Neuronal stem cell (in vitro differentiated cells): Measurements from ENCODE around the gene HNRNPA2B1.
"Not testable (repeated sequence)": the region's sequence is repeated elsewhere in the genome, so short reads cannot be mapped to it uniquely, and the experiment has no call there.

Experiments used
- DNase-seq: peaks from one replicate; pipeline ENCODE4 v3.0.0-alpha.2; 2013; ENCODE audit warnings: low spot score
- H2AFZ ChIP-seq: one replicate; pipeline ENCODE4 v1.6.1; 2013; ENCODE audit warnings: mild to moderate bottlenecking, low read length, inconsistent platforms
- H2AK5ac ChIP-seq: 2 replicates; pipeline ENCODE4 v1.6.1; 2013; ENCODE audit warnings: low read depth, mild to moderate bottlenecking, inconsistent platforms, low read length, moderate library complexity, mixed read lengths
- H2BK120ac ChIP-seq: 2 replicates; pipeline ENCODE4 v1.6.1; 2013; ENCODE audit warnings: low read depth, mild to moderate bottlenecking, inconsistent platforms, low read length, moderate library complexity, mixed read lengths
- H2BK12ac ChIP-seq: one replicate; pipeline ENCODE4 v1.6.1; 2013; ENCODE audit warnings: low read length, inconsistent platforms
- H2BK15ac ChIP-seq: 2 replicates; pipeline ENCODE4 v1.6.1; 2013; ENCODE audit warnings: mild to moderate bottlenecking, low read length, inconsistent platforms, mixed read lengths
- H2BK5ac ChIP-seq: one replicate; pipeline ENCODE4 v1.6.1; 2013; ENCODE audit warnings: inconsistent platforms, mild to moderate bottlenecking, low read length, moderate library complexity
- H3K14ac ChIP-seq: one replicate; pipeline ENCODE4 v1.6.1; 2013; ENCODE audit warnings: low read length, inconsistent platforms
- H3K18ac ChIP-seq: 2 replicates; pipeline ENCODE4 v1.6.1; 2013; ENCODE audit warnings: low read length, inconsistent platforms
- H3K23ac ChIP-seq: 2 replicates; pipeline ENCODE4 v1.6.1; 2013; ENCODE audit warnings: low read depth, mild to moderate bottlenecking, mixed read lengths, low read length, inconsistent platforms; ENCODE audit not compliant: poor library complexity
- H3K27ac ChIP-seq: replicated peaks from 3 replicates; pipeline ENCODE4 v1.5.1; 2013; ENCODE audit warnings: low read length, inconsistent platforms
- H3K27me3 ChIP-seq, 3 experiments: 2 replicates each; pipeline ENCODE4 v1.6.1; 2013; ENCODE audit warnings: low read length in 3 of 3, mild to moderate bottlenecking in 2 of 3, inconsistent platforms in 1 of 3, low read depth in 1 of 3, mixed read lengths in 1 of 3, moderate library complexity in 1 of 3; ENCODE audit not compliant: control insufficient read depth in 3 of 3, insufficient read depth in 3 of 3
- H3K36me3 ChIP-seq, 2 donors: replicated peaks in 1 of 2; 2 replicates each; pipeline ENCODE4 v1.6.1; 2013; ENCODE audit warnings: low read length in 2 of 2; ENCODE audit not compliant: control insufficient read depth in 2 of 2, insufficient read depth in 2 of 2
- H3K4ac ChIP-seq: 2 replicates; pipeline ENCODE4 v1.6.1; 2013; ENCODE audit warnings: inconsistent platforms, mild to moderate bottlenecking, low read length, moderate library complexity
- H3K4me1 ChIP-seq, 2 donors: 1 replicate in 1 of 2; 2 replicates in 1 of 2; pipeline ENCODE4 v1.6.1; 2013; ENCODE audit warnings: low read length in 2 of 2, low read depth in 1 of 2; ENCODE audit not compliant: control insufficient read depth in 2 of 2, insufficient read depth in 1 of 2
- H3K4me2 ChIP-seq: one replicate; pipeline ENCODE4 v1.6.1; 2013; ENCODE audit warnings: mild to moderate bottlenecking, low read length, inconsistent platforms; ENCODE audit not compliant: insufficient read depth, poor library complexity, severe bottlenecking
- H3K4me3 ChIP-seq, 2 donors: 2 replicates each; pipeline ENCODE4 v1.5.1; 2013; ENCODE audit warnings: low read length in 2 of 2, mild to moderate bottlenecking in 2 of 2, inconsistent platforms in 1 of 2, moderate library complexity in 1 of 2
- H3K79me1 ChIP-seq: one replicate; pipeline ENCODE4 v1.6.1; 2013; ENCODE audit warnings: low read depth, mild to moderate bottlenecking, inconsistent platforms, low read length, moderate library complexity
- H3K9ac ChIP-seq: one replicate; pipeline ENCODE4 v1.6.1; 2013; ENCODE audit warnings: mild to moderate bottlenecking, low read depth, low read length, inconsistent platforms; ENCODE audit not compliant: poor library complexity
- H3K9me3 ChIP-seq, 2 donors: replicated peaks in 1 of 2; 2 replicates each; pipeline versions ENCODE3 to v1.6.1; 2013; ENCODE audit warnings: low read length in 2 of 2, mild to moderate bottlenecking in 2 of 2, inconsistent platforms in 1 of 2, low read depth in 1 of 2, mixed read lengths in 1 of 2, moderate library complexity in 1 of 2; ENCODE audit not compliant: control insufficient read depth in 2 of 2, insufficient read depth in 1 of 2
- H4K8ac ChIP-seq: one replicate; pipeline ENCODE4 v1.6.1; 2013; ENCODE audit warnings: low read depth, mild to moderate bottlenecking, inconsistent platforms, low read length, moderate library complexity
- H4K91ac ChIP-seq: one replicate; pipeline ENCODE4 v1.6.1; 2013; ENCODE audit warnings: low read length, low read depth, mild to moderate bottlenecking, inconsistent platforms; ENCODE audit not compliant: poor library complexity
- WGBS, 2 donors: extraction: QIAGEN DNeasy Blood & Tissue Kit; methylation state at CpG; one replicate each; pipeline ENCODE4 v1.1.7; 2013; ENCODE audit warnings: missing lambda C conversion rate in 2 of 2, mixed read lengths in 1 of 2; ENCODE audit not compliant: insufficient read length in 2 of 2, insufficient replicate concordance in 1 of 2; ENCODE audit errors: extremely low coverage in 2 of 2; 5-methylcytosine and 5-hydroxymethylcytosine counted together

Gene HNRNPA2B1

DNA sequence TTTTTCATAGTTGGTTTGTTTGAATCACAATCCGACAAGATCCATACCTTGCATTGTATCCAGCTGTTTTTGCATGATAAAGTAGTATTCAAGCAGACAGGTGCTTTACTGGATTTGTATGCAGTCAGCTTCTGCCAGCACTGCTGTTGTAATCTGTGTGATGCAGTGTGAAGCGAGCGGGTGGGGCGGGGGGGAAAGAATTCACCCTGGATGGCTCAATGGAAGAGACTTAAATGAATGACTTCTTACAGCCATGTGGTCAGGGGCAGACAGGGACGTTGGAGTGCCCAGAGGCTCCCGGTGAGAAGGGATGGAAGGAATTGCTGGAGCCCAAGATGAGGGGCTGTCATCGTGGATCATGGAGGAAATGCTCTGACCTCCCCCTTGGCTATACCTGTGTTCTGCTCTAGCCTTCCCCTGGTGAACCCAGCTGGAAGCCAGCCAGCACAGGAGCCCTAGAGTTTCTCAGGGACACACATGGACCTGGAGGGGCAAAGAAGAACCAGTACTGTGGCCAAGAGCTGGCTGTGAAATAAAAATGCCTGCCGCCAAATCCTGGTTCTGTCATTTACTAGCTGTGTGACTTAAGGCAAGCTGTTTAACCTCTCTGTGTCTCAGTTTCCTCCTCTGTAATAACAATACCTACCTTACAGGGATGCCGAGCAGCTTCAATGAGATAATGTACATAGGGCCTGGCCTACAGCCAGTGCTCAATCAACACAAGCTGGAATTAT, 34.4 kb downstream of the HNRNPA2B1 start:
- Histone ChIP-seq H3K27ac (no peak overlapping the region), H2BK5ac (no peak overlapping the region), H3K9me3 (no peaks in the 10 kb centered on the region), H3K4me1 (peaks cover 0 to 2% of the 10 kb centered on the region in 2 donors), H3K4ac (no peak overlapping the region), H2BK15ac (no peak overlapping the region), H2BK12ac (no peak overlapping the region), H2AFZ (no peak overlapping the region), H3K4me2 (no peak overlapping the region), H3K27me3 (no peaks in the 10 kb centered on the region), H3K23ac (no peak overlapping the region), H3K18ac (no peak overlapping the region), H3K79me1 (no peaks in the 10 kb centered on the region), H3K4me3 (no peak overlapping the region), H4K91ac (no peak overlapping the region), H3K36me3 (no peaks in the 10 kb centered on the region), H4K8ac (no peak overlapping the region), H2AK5ac (no peak overlapping the region), H3K9ac (no peak overlapping the region), H3K14ac (no peak overlapping the region), H2BK120ac (no peak overlapping the region)
- no CpG with 5 or more reads among the region's 9 CpGs for WGBS, 2 donors
- DNase-seq = no peak

DNA sequence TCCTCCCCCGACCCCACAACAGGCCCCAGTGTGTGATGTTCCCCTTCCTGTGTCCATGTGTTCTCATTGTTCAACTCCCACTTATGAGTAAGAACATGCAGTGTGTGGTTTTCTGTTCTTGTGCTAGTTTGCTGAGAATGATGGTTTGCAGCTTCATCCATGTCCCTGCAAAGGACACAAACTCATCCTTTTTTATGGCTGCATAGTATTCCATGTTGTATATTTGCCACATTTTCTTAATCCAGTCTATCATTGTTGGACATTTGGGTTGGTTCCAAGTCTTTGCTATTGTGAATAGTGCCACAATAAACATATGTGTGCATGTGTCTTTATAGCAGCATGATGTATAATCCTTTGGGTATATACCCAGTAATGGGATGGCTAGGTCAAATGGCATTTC, 36.7 kb downstream of the HNRNPA2B1 start:
- WGBS, 2 donors = no CpG with 5 or more reads among the region's 1 CpG
- not testable (repeated sequence) for H4K91ac ChIP-seq, H2AFZ ChIP-seq, H3K23ac ChIP-seq, DNase-seq, H3K14ac ChIP-seq, H3K18ac ChIP-seq, H4K8ac ChIP-seq, H3K4me2 ChIP-seq, H3K4ac ChIP-seq, H3K27ac ChIP-seq, H2BK5ac ChIP-seq, H2AK5ac ChIP-seq, H3K9ac ChIP-seq, H2BK120ac ChIP-seq, H3K4me3 ChIP-seq, H3K79me1 ChIP-seq, H2BK15ac ChIP-seq, H3K36me3 ChIP-seq, H3K27me3 ChIP-seq, H3K9me3 ChIP-seq, H2BK12ac ChIP-seq, H3K4me1 ChIP-seq

DNA sequence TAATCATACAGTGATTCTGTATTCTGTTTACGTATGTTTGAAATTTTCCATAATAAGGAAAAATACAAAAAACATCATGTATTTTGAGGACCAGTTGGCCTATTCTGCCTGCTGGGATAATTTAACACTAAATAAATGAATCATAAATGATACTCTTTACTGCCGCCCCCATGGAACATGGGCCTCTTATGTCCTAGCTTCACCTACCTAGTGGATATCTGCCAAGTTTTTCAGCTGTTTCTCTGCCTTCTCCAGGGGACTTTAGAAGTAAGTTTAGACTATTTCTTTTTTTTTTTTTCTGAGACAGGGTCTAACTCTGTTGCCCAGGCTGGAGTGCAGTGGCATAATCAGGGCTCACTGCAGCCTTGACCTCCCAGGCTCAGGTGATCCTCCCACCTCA, 38.1 kb downstream of the HNRNPA2B1 start:
- no peak overlapping the region for H3K18ac ChIP-seq
- no peaks in the 10 kb centered on the region for H3K36me3 ChIP-seq
- H2BK120ac ChIP-seq = no peak overlapping the region
- WGBS, 2 donors = no CpG with 5 or more reads among the region's 2 CpGs
- H3K79me1 ChIP-seq = no peaks in the 10 kb centered on the region
- H3K23ac ChIP-seq = no peak overlapping the region
- H3K4me3 ChIP-seq = no peak overlapping the region
- H3K4ac ChIP-seq = no peak overlapping the region
- no peak for DNase-seq
- no peak overlapping the region for H3K14ac ChIP-seq
- H4K91ac ChIP-seq = no peak overlapping the region
- H2BK12ac ChIP-seq = no peak overlapping the region
- peaks cover 2 to 7% of the 10 kb centered on the region in 2 donors for H3K4me1 ChIP-seq
- H4K8ac ChIP-seq = no peak overlapping the region
- H2BK5ac ChIP-seq = no peak overlapping the region
- no peak overlapping the region for H3K27ac ChIP-seq
- no peak overlapping the region for H3K9ac ChIP-seq
- no peaks in the 10 kb centered on the region for H3K27me3 ChIP-seq
- no peak overlapping the region for H2BK15ac ChIP-seq
- no peaks in the 10 kb centered on the region for H3K9me3 ChIP-seq
- no peak overlapping the region for H2AK5ac ChIP-seq
- H2AFZ ChIP-seq = no peak overlapping the region
- no peak overlapping the region for H3K4me2 ChIP-seq

DNA sequence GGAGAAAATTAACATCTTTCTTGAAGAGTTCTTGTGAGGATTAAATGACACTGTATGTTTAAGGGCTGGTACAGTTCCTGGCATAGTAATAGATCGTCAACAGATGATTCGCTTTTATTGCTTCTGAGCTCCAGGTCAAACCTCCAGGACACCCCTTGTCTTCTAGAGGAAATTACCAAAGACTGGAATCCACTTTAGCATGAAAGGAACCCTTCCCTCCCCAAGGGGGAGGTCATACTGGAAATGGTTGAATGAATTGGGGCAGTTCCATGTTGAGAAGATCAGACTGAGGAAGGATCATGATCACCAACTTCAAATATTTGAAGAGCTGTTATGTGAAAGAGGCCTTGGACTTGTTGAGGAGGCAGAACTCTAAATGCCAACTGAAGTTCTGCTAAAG, 39.6 kb downstream of the HNRNPA2B1 start:
- DNase-seq = no peak
- Histone ChIP-seq H3K9ac (no peak overlapping the region), H3K23ac (no peak overlapping the region), H4K8ac (no peak overlapping the region), H2BK15ac (no peak overlapping the region), H3K27ac (no peak overlapping the region), H2BK12ac (no peak overlapping the region), H3K4ac (no peak overlapping the region), H2BK120ac (no peak overlapping the region), H3K4me2 (no peak overlapping the region), H3K4me1 (peaks cover 0 to 7% of the 10 kb centered on the region in 2 donors), H3K27me3 (no peaks in the 10 kb centered on the region), H3K14ac (no peak overlapping the region), H2BK5ac (no peak overlapping the region), H3K18ac (no peak overlapping the region), H3K79me1 (no peaks in the 10 kb centered on the region), H3K36me3 (no peaks in the 10 kb centered on the region), H2AFZ (no peak overlapping the region), H3K4me3 (no peak overlapping the region), H2AK5ac (no peak overlapping the region), H3K9me3 (no peaks in the 10 kb centered on the region), H4K91ac (no peak overlapping the region)
- no CpG with 5 or more reads among the region's 2 CpGs for WGBS, 2 donors
